Transverse colon (tissue), 4 donors: ENCODE data around the gene HOPX.

Experiments
- CTCF ChIP-seq, 5 experiments: fragments of 200-600 bp in 3 of 5; fragments of 450-650 bp in 2 of 5; sonication (generic) in 3 of 5; IDR thresholded peaks; 1 replicate in 2 of 5; 2 replicates in 3 of 5; pipeline ENCODE4 v1.5.1; 2016 to 2017; ENCODE audit warnings: antibody characterized with exemption in 5 of 5, inconsistent platforms in 3 of 5, mild to moderate bottlenecking in 2 of 5, moderate library complexity in 1 of 5
- EP300 ChIP-seq: sonication (generic); formaldehyde crosslinking; IDR thresholded peaks from one replicate; pipeline ENCODE4 v1.6.1; 2017; ENCODE audit warnings: antibody characterized with exemption, low read depth
- POLR2A ChIP-seq: fragments of 450-650 bp; IDR thresholded peaks from one replicate; pipeline ENCODE4 v1.6.1; 2016; ENCODE audit warnings: antibody characterized with exemption, mild to moderate bottlenecking, moderate library complexity
- POLR2AphosphoS5 ChIP-seq, 3 donors: sonication (generic); formaldehyde crosslinking; IDR thresholded peaks; one replicate each; pipeline ENCODE4 v1.6.1; 2016; ENCODE audit warnings: antibody characterized with exemption in 3 of 3

GRCh38 chr4:56641494-56642051, 39.5 kb downstream of the HOPX start:
- TF ChIP-seq POLR2A (no peak), CTCF (IDR thresholded peaks at IDR 0.05) (no peak), POLR2AphosphoS5 (IDR thresholded peaks at IDR 0.05) (no peak), EP300 (no peak)
